ENCODE data around the gene GTF3C2.

GTF3C2 gene

GRCh38 chr2:27379383-27379835, 22.8 kb upstream of the GTF3C2 start:
- Histone ChIP-seq H3K27ac (ENCODE audit: low read length) (no peak overlapping the region), H3K9me3 (ENCODE audit: control insufficient read depth, insufficient read depth, low read length) (no peaks in the 10 kb centered on the region), H3K4me3 (ENCODE audit: low read length) (peak overlapping the region; percentile 83; the same call in 1 of the 2 replicates), H3K36me3 (ENCODE audit: control insufficient read depth, insufficient read depth, low read length) (peaks cover 45% of the 10 kb centered on the region), H3K27me3 (ENCODE audit: control insufficient read depth, insufficient read depth, low read length) (no peaks in the 10 kb centered on the region), H3K4me1 (ENCODE audit: control insufficient read depth, insufficient read depth, low read length) (no peaks in the 10 kb centered on the region)
- no CpG with 5 or more reads among the region's 2 CpGs for WGBS (ENCODE audit: insufficient coverage, insufficient read length)
- DNase-seq (ENCODE audit: low read depth, low spot score): no peak

GRCh38 chr2:27378809-27379290, 22.3 kb upstream of the GTF3C2 start:
- no peak for DNase-seq (ENCODE audit: low read depth, low spot score)
- Histone ChIP-seq H3K9me3 (ENCODE audit: control insufficient read depth, insufficient read depth, low read length) (no peaks in the 10 kb centered on the region), H3K4me3 (ENCODE audit: low read length) (no peak overlapping the region), H3K4me1 (ENCODE audit: control insufficient read depth, insufficient read depth, low read length) (no peaks in the 10 kb centered on the region), H3K27ac (ENCODE audit: low read length) (no peak overlapping the region), H3K27me3 (ENCODE audit: control insufficient read depth, insufficient read depth, low read length) (no peaks in the 10 kb centered on the region), H3K36me3 (ENCODE audit: control insufficient read depth, insufficient read depth, low read length) (peaks cover 46% of the 10 kb centered on the region)
- WGBS (ENCODE audit: insufficient coverage, insufficient read length): no CpG with 5 or more reads among the region's 9 CpGs

- WGBS (ENCODE audit: insufficient coverage, insufficient read length): no CpG with 5 or more reads among the region's 29 CpGs
- no peaks in the 10 kb centered on the region for H3K4me1 ChIP-seq (ENCODE audit: control insufficient read depth, insufficient read depth, low read length)
Observed at GRCh38 chr2:27378096-27378808, 21.7 kb upstream of the GTF3C2 start.

GRCh38 chr2:27377618-27378095, 21.1 kb upstream of the GTF3C2 start:
- H3K36me3 ChIP-seq (ENCODE audit: control insufficient read depth, insufficient read depth, low read length): peaks cover 49% of the 10 kb centered on the region
- WGBS (ENCODE audit: insufficient coverage, insufficient read length): no CpG with 5 or more reads among the region's 18 CpGs

More at GRCh38 chr2:27378096-27378808, 21.7 kb upstream of the GTF3C2 start:
- Histone ChIP-seq H3K4me3 (ENCODE audit: low read length) (no peak overlapping the region), H3K36me3 (ENCODE audit: control insufficient read depth, insufficient read depth, low read length) (peaks cover 49% of the 10 kb centered on the region), H3K9me3 (ENCODE audit: control insufficient read depth, insufficient read depth, low read length) (no peaks in the 10 kb centered on the region), H3K27me3 (ENCODE audit: control insufficient read depth, insufficient read depth, low read length) (no peaks in the 10 kb centered on the region), H3K27ac (ENCODE audit: low read length) (no peak overlapping the region)
- no peak for DNase-seq (ENCODE audit: low read depth, low spot score)

GRCh38 chr2:27376866-27377617, 20.5 kb upstream of the GTF3C2 start:
- Histone ChIP-seq H3K4me3 (ENCODE audit: low read length) (no peak overlapping the region), H3K36me3 (ENCODE audit: control insufficient read depth, insufficient read depth, low read length) (peaks cover 46% of the 10 kb centered on the region), H3K9me3 (ENCODE audit: control insufficient read depth, insufficient read depth, low read length) (no peaks in the 10 kb centered on the region), H3K27me3 (ENCODE audit: control insufficient read depth, insufficient read depth, low read length) (no peaks in the 10 kb centered on the region), H3K27ac (ENCODE audit: low read length) (no peak overlapping the region), H3K4me1 (ENCODE audit: control insufficient read depth, insufficient read depth, low read length) (no peaks in the 10 kb centered on the region)
- no peak for DNase-seq (ENCODE audit: low read depth, low spot score)
- WGBS (ENCODE audit: insufficient coverage, insufficient read length): no CpG with 5 or more reads among the region's 10 CpGs

More at GRCh38 chr2:27377618-27378095, 21.1 kb upstream of the GTF3C2 start:
- DNase-seq (ENCODE audit: low read depth, low spot score): no peak
- H3K9me3 ChIP-seq (ENCODE audit: control insufficient read depth, insufficient read depth, low read length): no peaks in the 10 kb centered on the region
- no peaks in the 10 kb centered on the region for H3K27me3 ChIP-seq (ENCODE audit: control insufficient read depth, insufficient read depth, low read length)
- H3K4me3 ChIP-seq (ENCODE audit: low read length): no peak overlapping the region
- no peak overlapping the region for H3K27ac ChIP-seq (ENCODE audit: low read length)
- no peaks in the 10 kb centered on the region for H3K4me1 ChIP-seq (ENCODE audit: control insufficient read depth, insufficient read depth, low read length)

GRCh38 chr2:27376151-27376865, 19.7 kb upstream of the GTF3C2 start:
- H3K36me3 ChIP-seq (ENCODE audit: control insufficient read depth, insufficient read depth, low read length): peaks cover 42% of the 10 kb centered on the region
- no peaks in the 10 kb centered on the region for H3K27me3 ChIP-seq (ENCODE audit: control insufficient read depth, insufficient read depth, low read length)
- no CpG with 5 or more reads among the region's 16 CpGs for WGBS (ENCODE audit: insufficient coverage, insufficient read length)
- H3K27ac ChIP-seq (ENCODE audit: low read length): no peak overlapping the region
- no peak for DNase-seq (ENCODE audit: low read depth, low spot score)
- no peak overlapping the region for H3K4me3 ChIP-seq (ENCODE audit: low read length)
- no peaks in the 10 kb centered on the region; the same call in 1 of the 2 replicates for H3K4me1 ChIP-seq (ENCODE audit: control insufficient read depth, insufficient read depth, low read length)
- H3K9me3 ChIP-seq (ENCODE audit: control insufficient read depth, insufficient read depth, low read length): no peaks in the 10 kb centered on the region

- Histone ChIP-seq H3K27me3 (ENCODE audit: control insufficient read depth, insufficient read depth, low read length) (no peaks in the 10 kb centered on the region), H3K27ac (ENCODE audit: low read length) (no peak overlapping the region), H3K4me3 (ENCODE audit: low read length) (no peak overlapping the region), H3K9me3 (ENCODE audit: control insufficient read depth, insufficient read depth, low read length) (no peaks in the 10 kb centered on the region), H3K36me3 (ENCODE audit: control insufficient read depth, insufficient read depth, low read length) (peaks cover 42% of the 10 kb centered on the region), H3K4me1 (ENCODE audit: control insufficient read depth, insufficient read depth, low read length) (peaks cover 1% of the 10 kb centered on the region; the same call in 1 of the 2 replicates)
- WGBS (ENCODE audit: insufficient coverage, insufficient read length): no CpG with 5 or more reads among the region's 20 CpGs
- no peak for DNase-seq (ENCODE audit: low read depth, low spot score)
Observed at GRCh38 chr2:27375513-27376099, 19.0 kb upstream of the GTF3C2 start.

GRCh38 chr2:27373567-27373966, 17.0 kb upstream of the GTF3C2 start:
- Histone ChIP-seq H3K4me3 (ENCODE audit: low read length) (no peak overlapping the region), H3K36me3 (ENCODE audit: control insufficient read depth, insufficient read depth, low read length) (peaks cover 40% of the 10 kb centered on the region), H3K9me3 (ENCODE audit: control insufficient read depth, insufficient read depth, low read length) (no peaks in the 10 kb centered on the region), H3K4me1 (ENCODE audit: control insufficient read depth, insufficient read depth, low read length) (peaks cover 3% of the 10 kb centered on the region), H3K27me3 (ENCODE audit: control insufficient read depth, insufficient read depth, low read length) (no peaks in the 10 kb centered on the region), H3K27ac (ENCODE audit: low read length) (no peak overlapping the region)
- no peak for DNase-seq (ENCODE audit: low read depth, low spot score)
- WGBS (ENCODE audit: insufficient coverage, insufficient read length): no CpG with 5 or more reads among the region's 5 CpGs

- Histone ChIP-seq H3K9me3 (ENCODE audit: control insufficient read depth, insufficient read depth, low read length) (no peaks in the 10 kb centered on the region), H3K4me3 (ENCODE audit: low read length) (no peak overlapping the region), H3K36me3 (ENCODE audit: control insufficient read depth, insufficient read depth, low read length) (peaks cover 36% of the 10 kb centered on the region), H3K27ac (ENCODE audit: low read length) (no peak overlapping the region), H3K27me3 (ENCODE audit: control insufficient read depth, insufficient read depth, low read length) (no peaks in the 10 kb centered on the region), H3K4me1 (ENCODE audit: control insufficient read depth, insufficient read depth, low read length) (peaks cover 3% of the 10 kb centered on the region)
- WGBS (ENCODE audit: insufficient coverage, insufficient read length): no CpG with 5 or more reads among the region's 6 CpGs
- no peak for DNase-seq (ENCODE audit: low read depth, low spot score)
Observed at GRCh38 chr2:27372937-27373336, 16.4 kb upstream of the GTF3C2 start.
